Parathyroid adenoma (tissue), 2 donors: ENCODE measurements around the gene ASAP3.

ENCODE experiments used
- H2AFZ ChIP-seq: fragments of 300-600 bp; sonication (generic); one replicate; pipeline ENCODE4 v1.7.0; 2017; ENCODE audit warnings: antibody characterized with exemption, mild to moderate bottlenecking
- H3K27ac ChIP-seq: fragments of 300-600 bp; sonication (generic); one replicate; pipeline ENCODE4 v1.7.0; 2017
- H3K27me3 ChIP-seq: fragments of 300-600 bp; sonication (generic); one replicate; pipeline ENCODE4 v1.7.0; 2017; ENCODE audit warnings: low read length; ENCODE audit not compliant: control insufficient read depth, insufficient read depth
- H3K36me3 ChIP-seq: fragments of 300-600 bp; sonication (generic); one replicate; pipeline ENCODE4 v1.7.0; 2017; ENCODE audit warnings: low read length; ENCODE audit not compliant: control insufficient read depth, insufficient read depth
- H3K4me1 ChIP-seq: fragments of 300-600 bp; sonication (generic); one replicate; pipeline ENCODE4 v1.7.0; 2017; ENCODE audit warnings: control low read depth
- H3K4me2 ChIP-seq: fragments of 300-600 bp; sonication (generic); one replicate; pipeline ENCODE4 v1.7.0; 2017; ENCODE audit warnings: low read length
- H3K4me3 ChIP-seq: fragments of 300-600 bp; sonication (generic); one replicate; pipeline ENCODE4 v1.7.0; 2017; ENCODE audit warnings: low read depth, low read length
- H3K79me2 ChIP-seq: fragments of 300-600 bp; sonication (generic); one replicate; pipeline ENCODE4 v1.7.0; 2017; ENCODE audit warnings: control low read depth
- H3K9ac ChIP-seq: fragments of 300-600 bp; sonication (generic); one replicate; pipeline ENCODE4 v1.7.0; 2017; ENCODE audit warnings: mild to moderate bottlenecking
- H3K9me3 ChIP-seq: fragments of 300-600 bp; sonication (generic); one replicate; pipeline ENCODE4 v1.7.0; 2017; ENCODE audit warnings: low read length; ENCODE audit not compliant: control insufficient read depth
- TF ChIP-seq, protein P1 (sequence below): fragments of 300-600 bp; sonication (generic); IDR thresholded peaks from one replicate; pipeline ENCODE4 v1.7.0; 2017; ENCODE audit warnings: antibody characterized with exemption, mild to moderate bottlenecking
- donor health status: primary hyperparathyroidism.

Gene ASAP3

DNA sequence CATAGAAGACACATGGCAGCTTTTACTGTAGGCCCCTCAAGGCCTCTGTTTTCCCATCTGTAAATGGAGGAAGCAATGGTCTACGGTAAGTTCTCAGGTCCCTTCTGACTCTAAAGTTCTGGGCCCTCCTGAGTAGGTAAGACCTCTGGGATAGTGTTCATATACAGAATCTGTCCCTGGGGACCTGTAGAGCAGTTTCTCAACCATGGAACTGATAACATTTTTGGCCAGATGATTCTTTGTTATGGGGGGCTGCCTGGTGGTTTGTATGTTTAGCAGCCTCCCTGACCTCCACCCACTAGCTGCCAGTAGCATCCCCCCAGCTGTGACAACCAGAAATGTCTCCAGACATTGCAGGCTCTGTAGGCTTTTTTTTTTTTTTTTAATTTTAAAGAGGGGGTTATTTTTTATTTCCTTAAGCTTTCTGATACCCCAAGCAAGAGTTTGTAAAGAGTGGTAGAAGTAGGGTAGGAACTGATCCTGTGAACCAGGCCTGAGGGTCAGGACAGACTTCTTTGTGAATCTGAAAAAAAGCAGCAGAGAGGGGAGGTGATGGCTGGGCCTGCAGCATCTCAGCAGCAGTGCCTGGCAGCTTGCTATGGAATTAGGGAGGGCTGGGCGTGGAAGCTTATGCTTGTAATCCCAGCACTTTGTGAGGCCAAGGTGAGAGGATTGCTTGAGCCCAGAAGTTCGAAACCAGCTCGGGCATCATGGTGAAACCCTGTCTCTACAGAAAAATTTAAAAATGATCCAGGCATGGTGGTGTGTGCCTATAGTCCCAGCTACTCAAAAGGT is 39.2 kb downstream of the ASAP3 start:
- Histone ChIP-seq H3K27me3 (no peaks in the 10 kb centered on the region), H3K27ac (no peak overlapping the region), H3K4me2 (no peak overlapping the region), H3K79me2 (no peaks in the 10 kb centered on the region), H3K36me3 (no peaks in the 10 kb centered on the region), H3K4me1 (no peaks in the 10 kb centered on the region), H3K9me3 (no peaks in the 10 kb centered on the region), H3K9ac (no peak overlapping the region), H3K4me3 (no peak overlapping the region), H2AFZ (no peak overlapping the region)
- TF ChIP-seq, protein P1, sequence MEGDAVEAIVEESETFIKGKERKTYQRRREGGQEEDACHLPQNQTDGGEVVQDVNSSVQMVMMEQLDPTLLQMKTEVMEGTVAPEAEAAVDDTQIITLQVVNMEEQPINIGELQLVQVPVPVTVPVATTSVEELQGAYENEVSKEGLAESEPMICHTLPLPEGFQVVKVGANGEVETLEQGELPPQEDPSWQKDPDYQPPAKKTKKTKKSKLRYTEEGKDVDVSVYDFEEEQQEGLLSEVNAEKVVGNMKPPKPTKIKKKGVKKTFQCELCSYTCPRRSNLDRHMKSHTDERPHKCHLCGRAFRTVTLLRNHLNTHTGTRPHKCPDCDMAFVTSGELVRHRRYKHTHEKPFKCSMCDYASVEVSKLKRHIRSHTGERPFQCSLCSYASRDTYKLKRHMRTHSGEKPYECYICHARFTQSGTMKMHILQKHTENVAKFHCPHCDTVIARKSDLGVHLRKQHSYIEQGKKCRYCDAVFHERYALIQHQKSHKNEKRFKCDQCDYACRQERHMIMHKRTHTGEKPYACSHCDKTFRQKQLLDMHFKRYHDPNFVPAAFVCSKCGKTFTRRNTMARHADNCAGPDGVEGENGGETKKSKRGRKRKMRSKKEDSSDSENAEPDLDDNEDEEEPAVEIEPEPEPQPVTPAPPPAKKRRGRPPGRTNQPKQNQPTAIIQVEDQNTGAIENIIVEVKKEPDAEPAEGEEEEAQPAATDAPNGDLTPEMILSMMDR = no peak

DNA sequence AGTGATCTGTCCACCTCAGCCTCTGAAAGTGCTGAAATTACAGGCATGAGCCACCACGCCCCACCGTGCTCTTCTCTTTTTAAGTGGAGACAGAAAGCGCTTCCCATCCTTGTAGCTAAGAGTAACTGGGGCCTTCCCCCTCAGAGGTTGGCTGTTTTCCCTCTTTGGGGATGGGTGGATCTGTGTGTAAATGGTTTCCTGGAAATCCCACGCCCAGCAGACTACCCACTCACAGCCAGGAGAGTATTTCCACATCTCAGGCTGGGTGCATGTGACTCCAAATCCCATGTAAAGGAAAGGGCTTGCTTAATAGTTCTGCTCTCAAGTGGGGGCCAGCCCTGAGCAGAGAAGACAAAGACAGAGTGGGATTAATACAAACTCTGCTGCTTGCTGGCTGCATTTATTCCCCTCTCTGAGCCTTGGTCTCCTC is 39.9 kb downstream of the ASAP3 start:
- Histone ChIP-seq H3K9ac (no peak overlapping the region), H3K4me2 (no peak overlapping the region), H3K27ac (no peak overlapping the region), H3K79me2 (no peaks in the 10 kb centered on the region), H3K36me3 (no peaks in the 10 kb centered on the region), H3K27me3 (no peaks in the 10 kb centered on the region), H3K9me3 (no peaks in the 10 kb centered on the region), H2AFZ (no peak overlapping the region), H3K4me3 (no peak overlapping the region), H3K4me1 (no peaks in the 10 kb centered on the region)
- TF ChIP-seq, protein P1 = no peak

DNA sequence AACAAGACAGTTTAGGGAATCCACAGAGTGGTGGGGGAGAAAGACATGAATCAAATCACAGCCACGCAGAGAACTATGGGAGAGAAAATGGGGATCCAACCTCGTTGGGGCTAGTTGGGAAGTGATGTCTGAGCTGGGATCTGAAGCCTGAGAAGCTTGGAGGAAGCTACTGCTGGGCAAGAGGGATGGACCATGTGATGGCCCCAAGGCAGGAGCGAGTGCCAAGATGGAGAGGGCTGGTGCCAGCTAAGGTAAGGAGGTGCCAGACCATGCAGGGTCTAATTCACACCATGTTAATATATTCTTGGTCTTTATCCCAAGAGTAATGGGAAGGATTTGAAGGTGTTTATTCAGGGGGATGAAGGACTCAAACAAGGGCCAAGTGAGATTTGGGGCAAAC is 41.2 kb downstream of the ASAP3 start:
- no peak overlapping the region for H3K4me3 ChIP-seq
- TF ChIP-seq, protein P1 = no peak
- H3K9me3 ChIP-seq = no peaks in the 10 kb centered on the region
- no peak overlapping the region for H3K27ac ChIP-seq
- no peaks in the 10 kb centered on the region for H3K36me3 ChIP-seq
- H3K4me1 ChIP-seq = no peaks in the 10 kb centered on the region
- H3K79me2 ChIP-seq = no peaks in the 10 kb centered on the region
- H2AFZ ChIP-seq = no peak overlapping the region
- no peak overlapping the region for H3K4me2 ChIP-seq
- no peak overlapping the region for H3K9ac ChIP-seq
- H3K27me3 ChIP-seq = no peaks in the 10 kb centered on the region

DNA sequence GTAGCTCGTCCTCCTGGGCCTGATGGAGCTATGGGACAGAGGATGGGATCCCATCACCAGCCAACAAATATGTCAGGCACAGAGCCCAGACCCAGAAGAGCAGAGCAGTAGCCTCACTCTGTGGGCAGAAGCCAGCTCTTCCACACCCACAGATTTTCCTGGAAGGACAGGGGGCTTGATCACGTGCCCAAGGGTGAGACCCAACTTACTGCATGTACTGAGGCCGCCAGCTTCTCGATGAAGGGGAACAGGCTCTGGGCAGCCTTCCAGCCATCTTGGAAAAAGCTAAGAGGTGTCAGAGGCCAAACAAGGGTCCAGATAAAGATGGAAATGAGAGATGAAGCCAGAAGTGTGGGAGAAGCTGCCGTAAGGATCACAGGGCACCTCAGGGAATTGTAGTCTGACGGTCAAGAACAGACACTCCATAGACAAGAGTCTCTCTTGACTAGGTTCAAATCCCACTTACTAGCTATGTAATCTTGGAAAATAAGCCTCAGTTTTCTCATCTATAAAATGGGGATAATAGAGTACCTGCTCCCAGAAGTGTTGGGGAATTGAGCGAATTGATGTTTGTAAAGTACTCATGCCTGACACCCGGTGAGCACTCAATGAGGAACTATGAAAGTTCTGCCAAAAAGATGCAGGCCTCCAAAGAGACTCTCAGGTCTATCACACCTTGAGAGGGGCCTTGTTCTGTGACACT is 42.4 kb downstream of the ASAP3 start:
- H3K4me1 ChIP-seq = no peaks in the 10 kb centered on the region
- H3K4me3 ChIP-seq = no peak overlapping the region
- TF ChIP-seq, protein P1 = no peak
- H2AFZ ChIP-seq = no peak overlapping the region
- H3K9me3 ChIP-seq = no peaks in the 10 kb centered on the region
- H3K27me3 ChIP-seq = no peaks in the 10 kb centered on the region
- no peak overlapping the region for H3K27ac ChIP-seq
- H3K79me2 ChIP-seq = no peaks in the 10 kb centered on the region
- H3K36me3 ChIP-seq = no peaks in the 10 kb centered on the region
- no peak overlapping the region for H3K9ac ChIP-seq
- no peak overlapping the region for H3K4me2 ChIP-seq
